HepG2 (cell line): ENCODE data around the gene NSL1. TPM values are rescaled to one million over a fixed set of nuclear protein-coding genes. Genes with fewer than 3 reads are reported as not detected.
A peak's percentile ranks its signal among the peaks of the same experiment; 100 is the strongest.

Source experiments
- ATAC-seq: fragments of 200-7000 bp; cut with Tn5 transposase; 3 replicates; pipeline ENCODE4 v1.9.1; 2020; ENCODE audit warnings: mild to moderate bottlenecking, moderate library complexity
- BruUV-seq: library from RNA; stranded (reverse); fragments of 400-500 nt; replicated peaks from 2 replicates; lab custom pipeline; 2021; lab: Mats Ljungman, UMichigan
- CTCF ChIA-PET: fragments of 300-600 bp; formaldehyde crosslinking; extraction: SDS; loops from one replicate; lab custom pipeline; 2021; ENCODE audit warnings: low total read pairs, inconsistent platforms, low intra/inter-chr PET ratio; lab: Yijun Ruan, JAX
- POLR2A ChIA-PET: fragments of 350-600 bp; sonication (Branson Sonifier 250); formaldehyde crosslinking; loops from one replicate; lab custom pipeline; 2020; ENCODE audit warnings: antibody characterized with exemption, inconsistent platforms; lab: Yijun Ruan, JAX
- DNase-seq: peaks from one replicate; pipeline ENCODE4 v3.0.0-alpha.2; 2015; ENCODE audit warnings: low spot score
- FAIRE-seq: peaks from 3 replicates; lab custom pipeline; 2011; peaks lifted over from hg19 to GRCh38; lab: Jason Lieb, UNC
- H2AFZ ChIP-seq: one replicate; pipeline ENCODE4 v1.6.1; 2011; ENCODE audit warnings: low read length, inconsistent platforms
- H3K27ac ChIP-seq: fragments of 300-600 bp; 3 replicates; pipeline ENCODE4 v1.8.0; 2011; ENCODE audit warnings: mixed run types, mild to moderate bottlenecking, mixed read lengths, low read length, inconsistent platforms; ENCODE audit not compliant: insufficient read depth; ENCODE audit errors: extremely low read length
- H3K27me3 ChIP-seq, 2 experiments: fragments of 200-600 bp in 1 of 2; 2 replicates in 1 of 2; 3 replicates in 1 of 2; pipeline versions ENCODE4 v1.6.0 to v1.8.0; 2011; ENCODE audit warnings: low read length in 2 of 2, mild to moderate bottlenecking in 2 of 2, moderate library complexity in 2 of 2, inconsistent platforms in 1 of 2; ENCODE audit not compliant: insufficient read depth in 2 of 2, control insufficient read depth in 1 of 2
- H3K36me3 ChIP-seq, 2 experiments: fragments of 200-600 bp in 1 of 2; replicated peaks in 1 of 2; 2 replicates in 1 of 2; 3 replicates in 1 of 2; pipeline versions ENCODE4 v1.5.1 to v1.8.0; 2011; ENCODE audit warnings: low read length in 2 of 2, inconsistent platforms in 1 of 2; ENCODE audit not compliant: insufficient read depth in 2 of 2, control insufficient read depth in 1 of 2
- H3K4me1 ChIP-seq: 2 replicates; pipeline ENCODE4 v1.5.1; 2012; ENCODE audit warnings: low read length, inconsistent platforms; ENCODE audit not compliant: insufficient read depth
- H3K4me2 ChIP-seq: 2 replicates; pipeline ENCODE4 v1.6.0; 2011; ENCODE audit warnings: low read depth, low read length, inconsistent platforms
- H3K4me3 ChIP-seq, 3 experiments: fragments of 200-600 bp in 1 of 3; sonication (generic), shearing (Covaris generic) in 1 of 3; replicated peaks in 1 of 3; 2 replicates each; pipeline ENCODE4 v1.5.1; 2011 to 2016; ENCODE audit warnings: low read length in 3 of 3, inconsistent platforms in 2 of 3, low read depth in 2 of 3, mild to moderate bottlenecking in 2 of 3, control low read depth in 1 of 3, mixed read lengths in 1 of 3; ENCODE audit not compliant: insufficient read depth in 1 of 3
- H3K79me2 ChIP-seq: one replicate; pipeline ENCODE4 v1.6.1; 2011; ENCODE audit warnings: low read length, inconsistent platforms; ENCODE audit not compliant: insufficient read depth
- H3K9ac ChIP-seq: 2 replicates; pipeline ENCODE4 v1.6.0; 2011; ENCODE audit warnings: mild to moderate bottlenecking, low read depth, low read length, inconsistent platforms; ENCODE audit not compliant: insufficient read depth
- H3K9me3 ChIP-seq: 2 replicates; pipeline ENCODE4 v1.5.1; 2012; ENCODE audit warnings: mild to moderate bottlenecking, low read length
- H4K20me1 ChIP-seq: 2 replicates; pipeline ENCODE4 v1.6.0; 2011; ENCODE audit warnings: inconsistent platforms, mild to moderate bottlenecking, low read length, moderate library complexity; ENCODE audit not compliant: insufficient read depth
- ADNP ChIP-seq: sonication (generic); formaldehyde crosslinking; IDR thresholded peaks from 2 replicates; pipeline ENCODE4 v1.4.0; 2020; ENCODE audit warnings: missing genetic modification reagents
- CTCF ChIP-seq: sonication (generic); formaldehyde crosslinking; IDR thresholded peaks from 2 replicates; pipeline ENCODE4 v1.5.0; 2020; ENCODE audit warnings: mild to moderate bottlenecking, missing genetic modification reagents, moderate library complexity
- EHMT2 ChIP-seq: fragments of 200-600 bp; sonication (generic); IDR thresholded peaks from 2 replicates; pipeline ENCODE4 v1.7.0; 2017; ENCODE audit warnings: antibody characterized with exemption, low read depth, low read length, borderline replicate concordance
- GLI4 ChIP-seq: sonication (generic); formaldehyde crosslinking; IDR thresholded peaks from 2 replicates; pipeline ENCODE4 v1.5.1; 2020; ENCODE audit warnings: missing genetic modification reagents, mild to moderate bottlenecking, moderate library complexity, borderline replicate concordance
- IKZF1 ChIP-seq: fragments of 450-650 bp; IDR thresholded peaks from 2 replicates; pipeline ENCODE4 v1.7.1; 2016
- STAG1 ChIP-seq: sonication (generic); formaldehyde crosslinking; IDR thresholded peaks from 2 replicates; pipeline ENCODE4 v1.4.0; 2020; ENCODE audit warnings: missing genetic modification reagents
- ZFYVE20 ChIP-seq: sonication (generic); formaldehyde crosslinking; IDR thresholded peaks from 2 replicates; pipeline ENCODE4 v1.8.0; 2023; ENCODE audit warnings: low read depth, mild to moderate bottlenecking, moderate library complexity, missing genetic modification reagents, borderline replicate concordance
- ZKSCAN1 ChIP-seq: fragments of 150-350 bp; IDR thresholded peaks from 2 replicates; pipeline ENCODE4 v1.6.1; 2014; ENCODE audit warnings: low read length
- ZMYM2 ChIP-seq: sonication (generic); formaldehyde crosslinking; IDR thresholded peaks from 2 replicates; pipeline ENCODE4 v1.8.0; 2022; ENCODE audit warnings: mild to moderate bottlenecking, missing genetic modification reagents
- ZNF484 ChIP-seq: sonication (generic); formaldehyde crosslinking; IDR thresholded peaks from 2 replicates; pipeline ENCODE4 v1.5.1; 2020; ENCODE audit warnings: mild to moderate bottlenecking, low read depth, missing genetic modification reagents, borderline replicate concordance
- ZNF615 ChIP-seq: sonication (generic); formaldehyde crosslinking; IDR thresholded peaks from 2 replicates; pipeline ENCODE4 v1.5.0; 2020; ENCODE audit warnings: mild to moderate bottlenecking, missing genetic modification reagents, borderline replicate concordance
- WGBS: methylation state at CpG from one replicate; pipeline ENCODE4 v1.1.6; 2017; ENCODE audit warnings: low lambda C conversion rate; 5-methylcytosine and 5-hydroxymethylcytosine counted together
- in situ Hi-C: cut with HindIII; loops from 2 replicates; pipeline ENCODE4 v1.10.0; 2017; ENCODE audit warnings: low pct_unique_long_range_greater_than_20kb; ENCODE audit not compliant: extremely low pct_ligation_motif_present
- intact Hi-C: fragments of 100-400 bp; cut with micrococcal nuclease; formaldehyde crosslinking; loops from one replicate; pipeline ENCODE4 v1.10.0; 2022; ENCODE audit not compliant: unreplicated experiment
- polyA plus RNA-seq, 8 experiments: library from polyadenylated mRNA; depleted of rRNA in 3 of 8; stranded (reverse) in 7 of 8; unstranded in 1 of 8; fragments of >200 nt; fragmentation: Illumina TruSeq in 4 of 8; extraction: Trizol in 4 of 8; gene quantifications; 2 replicates each; pipeline versions ENCODE4 v1.2.1 to v1.2.3, GENCODE V29; 2011 to 2016; ENCODE audit warnings: low read depth in 4 of 8, missing spikeins in 1 of 8, mixed read lengths in 1 of 8; ENCODE audit not compliant: insufficient read depth in 1 of 8
- total RNA-seq, 5 experiments: library from RNA; depleted of rRNA; stranded (reverse); fragments of >200 nt; fragmentation: Illumina TruSeq; extraction: Trizol; gene quantifications; 2 replicates each; pipeline ENCODE4 v1.2.3, GENCODE V29; 2016; ENCODE audit warnings: low read depth in 1 of 5
- TF ChIP-seq, protein P1 (sequence below): sonication (generic); formaldehyde crosslinking; IDR thresholded peaks from 2 replicates; pipeline ENCODE4 v1.5.1; 2020; ENCODE audit warnings: mild to moderate bottlenecking, missing genetic modification reagents, moderate library complexity
- TF ChIP-seq, protein P2 (sequence below): sonication (generic); formaldehyde crosslinking; conservative IDR thresholded peaks from 2 replicates; pipeline ENCODE4 v1.4.0; 2020; ENCODE audit warnings: missing genetic modification reagents

The NSL1 gene
- total and polyA plus RNA-seq, 2 of the 13 experiments (the other 11 are each of a cell fraction or from before 2014, with no cell fraction given), result 34.5 to 77.4 TPM

- intact Hi-C loops (no loop called here), in situ Hi-C loops (no loop called here)
- FAIRE-seq (no peak), ATAC-seq (peak; percentile 96), DNase-seq (peak; percentile 22)
- no peak overlapping the region for H3K4me3 ChIP-seq
- H3K4me2 ChIP-seq, result no peak overlapping the region
- H4K20me1 ChIP-seq, result peaks cover 6% of the 10 kb centered on the region; the same call in 1 of the 2 replicates
- no peaks in the 10 kb centered on the region for H3K9me3 ChIP-seq
- no peak for TF ChIP-seq ZFYVE20 (CRISPR knock-in tag)
- TF ChIP-seq GLI4 (CRISPR knock-in tag), result no peak
- TF ChIP-seq ZNF484, result no peak
- no peak for TF ChIP-seq IKZF1
- TF ChIP-seq CTCF (CRISPR knock-in tag), result peak; percentile 70
- TF ChIP-seq STAG1 (CRISPR knock-in tag), result peak; percentile 53
- TF ChIP-seq, protein P1, sequence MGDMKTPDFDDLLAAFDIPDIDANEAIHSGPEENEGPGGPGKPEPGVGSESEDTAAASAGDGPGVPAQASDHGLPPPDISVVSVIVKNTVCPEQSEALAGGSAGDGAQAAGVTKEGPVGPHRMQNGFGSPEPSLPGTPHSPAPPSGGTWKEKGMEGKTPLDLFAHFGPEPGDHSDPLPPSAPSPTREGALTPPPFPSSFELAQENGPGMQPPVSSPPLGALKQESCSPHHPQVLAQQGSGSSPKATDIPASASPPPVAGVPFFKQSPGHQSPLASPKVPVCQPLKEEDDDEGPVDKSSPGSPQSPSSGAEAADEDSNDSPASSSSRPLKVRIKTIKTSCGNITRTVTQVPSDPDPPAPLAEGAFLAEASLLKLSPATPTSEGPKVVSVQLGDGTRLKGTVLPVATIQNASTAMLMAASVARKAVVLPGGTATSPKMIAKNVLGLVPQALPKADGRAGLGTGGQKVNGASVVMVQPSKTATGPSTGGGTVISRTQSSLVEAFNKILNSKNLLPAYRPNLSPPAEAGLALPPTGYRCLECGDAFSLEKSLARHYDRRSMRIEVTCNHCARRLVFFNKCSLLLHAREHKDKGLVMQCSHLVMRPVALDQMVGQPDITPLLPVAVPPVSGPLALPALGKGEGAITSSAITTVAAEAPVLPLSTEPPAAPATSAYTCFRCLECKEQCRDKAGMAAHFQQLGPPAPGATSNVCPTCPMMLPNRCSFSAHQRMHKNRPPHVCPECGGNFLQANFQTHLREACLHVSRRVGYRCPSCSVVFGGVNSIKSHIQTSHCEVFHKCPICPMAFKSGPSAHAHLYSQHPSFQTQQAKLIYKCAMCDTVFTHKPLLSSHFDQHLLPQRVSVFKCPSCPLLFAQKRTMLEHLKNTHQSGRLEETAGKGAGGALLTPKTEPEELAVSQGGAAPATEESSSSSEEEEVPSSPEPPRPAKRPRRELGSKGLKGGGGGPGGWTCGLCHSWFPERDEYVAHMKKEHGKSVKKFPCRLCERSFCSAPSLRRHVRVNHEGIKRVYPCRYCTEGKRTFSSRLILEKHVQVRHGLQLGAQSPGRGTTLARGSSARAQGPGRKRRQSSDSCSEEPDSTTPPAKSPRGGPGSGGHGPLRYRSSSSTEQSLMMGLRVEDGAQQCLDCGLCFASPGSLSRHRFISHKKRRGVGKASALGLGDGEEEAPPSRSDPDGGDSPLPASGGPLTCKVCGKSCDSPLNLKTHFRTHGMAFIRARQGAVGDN (CRISPR knock-in tag), result peak; percentile 38; the same call in 1 of the 2 replicates
- TF ChIP-seq EHMT2, result no peak
- no peak for TF ChIP-seq ZNF615 (CRISPR knock-in tag)
- TF ChIP-seq ZMYM2 (CRISPR knock-in tag), result no peak
- no peak for TF ChIP-seq ADNP (CRISPR knock-in tag)
- no peak for TF ChIP-seq ZKSCAN1
- TF ChIP-seq, protein P2, sequence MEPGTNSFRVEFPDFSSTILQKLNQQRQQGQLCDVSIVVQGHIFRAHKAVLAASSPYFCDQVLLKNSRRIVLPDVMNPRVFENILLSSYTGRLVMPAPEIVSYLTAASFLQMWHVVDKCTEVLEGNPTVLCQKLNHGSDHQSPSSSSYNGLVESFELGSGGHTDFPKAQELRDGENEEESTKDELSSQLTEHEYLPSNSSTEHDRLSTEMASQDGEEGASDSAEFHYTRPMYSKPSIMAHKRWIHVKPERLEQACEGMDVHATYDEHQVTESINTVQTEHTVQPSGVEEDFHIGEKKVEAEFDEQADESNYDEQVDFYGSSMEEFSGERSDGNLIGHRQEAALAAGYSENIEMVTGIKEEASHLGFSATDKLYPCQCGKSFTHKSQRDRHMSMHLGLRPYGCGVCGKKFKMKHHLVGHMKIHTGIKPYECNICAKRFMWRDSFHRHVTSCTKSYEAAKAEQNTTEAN (CRISPR knock-in tag), result no peak
- H3K36me3 ChIP-seq, result peaks cover 7 to 21% of the 10 kb centered on the region in 2 experiments
- no TSS peak for BruUV-seq
- no peak overlapping the region for H3K27ac ChIP-seq
- H3K27me3 ChIP-seq, result no peaks in the 10 kb centered on the region
- WGBS, result 100% methylated on average over 1 of the region's 10 CpGs
- CTCF ChIA-PET, result interaction anchor here (1.2 kb wide), 1 partner anchor 95 kb away, joined by 4 read pairs; no protein-coding TSS in a partner anchor
- POLR2A ChIA-PET, result no interaction called here
- 0 out of 2 replicates have a peak, but pooled peaks cover 6% of the 10 kb centered on the region for H3K4me1 ChIP-seq
- no peak overlapping the region for H2AFZ ChIP-seq
- no peak overlapping the region for H3K9ac ChIP-seq
- H3K79me2 ChIP-seq, result peaks cover 43% of the 10 kb centered on the region
Measured at GRCh38 chr1:212760126-212760823, 31.3 kb downstream of the NSL1 start.
